ENCODE results near the gene DEFB119. TPM values are rescaled to one million over a fixed set of nuclear protein-coding genes. Genes with fewer than 3 reads are reported as not detected.

DEFB119 gene
- polyA plus RNA-seq, 1 donor from 2014 or later, result not detected

DNA sequence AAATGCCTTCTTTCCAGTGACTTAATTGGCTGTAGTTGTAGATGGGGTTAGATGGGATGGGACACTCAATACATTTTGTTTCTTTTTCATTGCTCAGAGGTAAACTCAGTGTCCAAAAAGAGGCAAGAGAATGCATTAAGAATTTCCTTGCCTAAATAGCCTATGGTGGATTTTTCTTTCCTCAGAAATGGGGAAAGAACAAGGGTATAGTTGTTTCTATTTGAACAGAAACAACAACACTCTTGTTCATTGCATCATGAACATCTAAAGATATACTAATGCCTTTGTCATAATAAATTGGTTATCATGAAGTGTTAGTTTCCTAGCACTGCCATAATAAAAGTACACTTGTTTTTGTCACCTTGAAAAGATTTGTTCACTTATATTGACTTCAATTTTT is 35.4 kb upstream of the DEFB119 start:
- no peaks in the 10 kb centered on the region for H3K27me3 ChIP-seq (ENCODE audit: insufficient read depth, low read depth, low read length)

DNA sequence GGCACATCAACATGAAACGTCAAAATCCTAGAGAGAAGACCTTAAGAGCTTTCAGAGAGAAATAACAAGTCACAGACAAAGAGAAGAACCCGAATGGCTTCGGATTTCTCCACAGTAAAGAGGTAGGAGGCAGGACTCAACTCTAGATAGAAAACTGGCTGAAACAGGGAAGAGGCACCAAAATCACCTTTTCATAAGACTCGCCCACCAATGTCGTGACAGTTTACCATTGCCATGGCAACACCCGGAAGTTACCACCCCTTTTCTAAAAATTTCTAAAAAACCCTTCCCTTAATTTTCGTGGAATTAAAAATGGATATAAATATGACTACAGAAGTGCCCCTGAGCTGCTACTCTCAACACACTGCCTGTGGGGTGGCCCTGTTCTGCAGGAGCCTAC is 27.9 kb upstream of the DEFB119 start:
- Histone ChIP-seq H3K9me3 (ENCODE audit: low read length) (no peaks in the 10 kb centered on the region), H4K20me1 (ENCODE audit: insufficient read depth) (no peaks in the 10 kb centered on the region), H3K4me3 (ENCODE audit: low read length) (no peak overlapping the region), H3K79me2 (replicated peaks; ENCODE audit: insufficient read depth, low read length) (no peaks in the 10 kb centered on the region), H3K4me2 (ENCODE audit: low read length) (no peak overlapping the region), H3K36me3 (ENCODE audit: insufficient read depth, low read length) (no peaks in the 10 kb centered on the region), H3K9me2 (ENCODE audit: insufficient read depth, low read length) (no peaks in the 10 kb centered on the region), H3K9ac (ENCODE audit: low read length) (no peak overlapping the region), H3K27ac (ENCODE audit: low read length) (no peak overlapping the region), H3F3A (ENCODE audit: insufficient read depth, low read length, poor library complexity, severe bottlenecking) (no peaks in the 10 kb centered on the region), H3K27me3 (ENCODE audit: insufficient read depth, low read depth, low read length) (no peaks in the 10 kb centered on the region), H2AFZ (ENCODE audit: low read depth, low read length) (no peak overlapping the region)
- no peak for TF ChIP-seq MXI1 (conservative IDR thresholded peaks at IDR 0.05; ENCODE audit: poor library complexity, severe bottlenecking)
- TF ChIP-seq SMC3 (conservative IDR thresholded peaks at IDR 0.05; ENCODE audit: poor library complexity), result no peak
- TF ChIP-seq TAF1 (IDR thresholded peaks at IDR 0.05; ENCODE audit: low read depth), result no peak
- no peak for TF ChIP-seq EZH2 (IDR thresholded peaks at IDR 0.05; ENCODE audit: borderline replicate concordance, insufficient read depth, low read length, poor library complexity, severe bottlenecking)
- TF ChIP-seq EP300 (conservative IDR thresholded peaks at IDR 0.05; ENCODE audit: poor library complexity, severe bottlenecking), result no peak
- no peak for TF ChIP-seq POLR2AphosphoS5 (IDR thresholded peaks at IDR 0.05)
- no peak for TF ChIP-seq RAD21 (conservative IDR thresholded peaks at IDR 0.05)

More for the DNA sequence above, 35.4 kb upstream of the DEFB119 start:
- Histone ChIP-seq H3K4me2 (ENCODE audit: low read length) (no peak overlapping the region), H3K27ac (ENCODE audit: low read length) (no peak overlapping the region), H3K9ac (ENCODE audit: low read length) (no peak overlapping the region), H3K36me3 (ENCODE audit: insufficient read depth, low read length) (no peaks in the 10 kb centered on the region), H4K20me1 (ENCODE audit: insufficient read depth) (no peaks in the 10 kb centered on the region), H3F3A (ENCODE audit: insufficient read depth, low read length, poor library complexity, severe bottlenecking) (no peaks in the 10 kb centered on the region), H3K9me2 (ENCODE audit: insufficient read depth, low read length) (no peaks in the 10 kb centered on the region), H3K79me2 (replicated peaks; ENCODE audit: insufficient read depth, low read length) (no peaks in the 10 kb centered on the region), H3K9me3 (ENCODE audit: low read length) (peaks cover 3% of the 10 kb centered on the region), H3K4me3 (ENCODE audit: low read length) (no peak overlapping the region), H2AFZ (ENCODE audit: low read depth, low read length) (no peak overlapping the region)
- TF ChIP-seq POLR2AphosphoS5 (IDR thresholded peaks at IDR 0.05) (no peak), EP300 (conservative IDR thresholded peaks at IDR 0.05; ENCODE audit: poor library complexity, severe bottlenecking) (no peak), EZH2 (IDR thresholded peaks at IDR 0.05; ENCODE audit: borderline replicate concordance, insufficient read depth, low read length, poor library complexity, severe bottlenecking) (no peak), MXI1 (conservative IDR thresholded peaks at IDR 0.05; ENCODE audit: poor library complexity, severe bottlenecking) (no peak), SMC3 (conservative IDR thresholded peaks at IDR 0.05; ENCODE audit: poor library complexity) (no peak), RAD21 (conservative IDR thresholded peaks at IDR 0.05) (no peak), TAF1 (IDR thresholded peaks at IDR 0.05; ENCODE audit: low read depth) (no peak), CTCF (IDR thresholded peaks at IDR 0.05; ENCODE audit: poor library complexity, severe bottlenecking) (no peak)
- TF ChIP-seq, protein P1, sequence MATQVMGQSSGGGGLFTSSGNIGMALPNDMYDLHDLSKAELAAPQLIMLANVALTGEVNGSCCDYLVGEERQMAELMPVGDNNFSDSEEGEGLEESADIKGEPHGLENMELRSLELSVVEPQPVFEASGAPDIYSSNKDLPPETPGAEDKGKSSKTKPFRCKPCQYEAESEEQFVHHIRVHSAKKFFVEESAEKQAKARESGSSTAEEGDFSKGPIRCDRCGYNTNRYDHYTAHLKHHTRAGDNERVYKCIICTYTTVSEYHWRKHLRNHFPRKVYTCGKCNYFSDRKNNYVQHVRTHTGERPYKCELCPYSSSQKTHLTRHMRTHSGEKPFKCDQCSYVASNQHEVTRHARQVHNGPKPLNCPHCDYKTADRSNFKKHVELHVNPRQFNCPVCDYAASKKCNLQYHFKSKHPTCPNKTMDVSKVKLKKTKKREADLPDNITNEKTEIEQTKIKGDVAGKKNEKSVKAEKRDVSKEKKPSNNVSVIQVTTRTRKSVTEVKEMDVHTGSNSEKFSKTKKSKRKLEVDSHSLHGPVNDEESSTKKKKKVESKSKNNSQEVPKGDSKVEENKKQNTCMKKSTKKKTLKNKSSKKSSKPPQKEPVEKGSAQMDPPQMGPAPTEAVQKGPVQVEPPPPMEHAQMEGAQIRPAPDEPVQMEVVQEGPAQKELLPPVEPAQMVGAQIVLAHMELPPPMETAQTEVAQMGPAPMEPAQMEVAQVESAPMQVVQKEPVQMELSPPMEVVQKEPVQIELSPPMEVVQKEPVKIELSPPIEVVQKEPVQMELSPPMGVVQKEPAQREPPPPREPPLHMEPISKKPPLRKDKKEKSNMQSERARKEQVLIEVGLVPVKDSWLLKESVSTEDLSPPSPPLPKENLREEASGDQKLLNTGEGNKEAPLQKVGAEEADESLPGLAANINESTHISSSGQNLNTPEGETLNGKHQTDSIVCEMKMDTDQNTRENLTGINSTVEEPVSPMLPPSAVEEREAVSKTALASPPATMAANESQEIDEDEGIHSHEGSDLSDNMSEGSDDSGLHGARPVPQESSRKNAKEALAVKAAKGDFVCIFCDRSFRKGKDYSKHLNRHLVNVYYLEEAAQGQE (IDR thresholded peaks at IDR 0.05; ENCODE audit: borderline replicate concordance), result no peak

All from neural cell (in vitro differentiated cells).